ENCODE data around the gene OR52N4. TPM values are rescaled to one million over a fixed set of nuclear protein-coding genes. Genes with fewer than 3 reads are reported as not detected.
A peak's percentile ranks its signal among the peaks of the same experiment; 100 is the strongest.

The OR52N4 gene
- total and polyA plus RNA-seq, 2 of the 8 experiments (the other 6 are each of a cell fraction or from before 2014, with no cell fraction given), result 3.7 TPM; not detected in 1

GRCh38 chr11:5737670-5738392 lies 16.2 kb upstream of the OR52N4 start:
- H3K79me1 ChIP-seq (ENCODE audit: low read depth, low read length), result no peaks in the 10 kb centered on the region
- no peak overlapping the region for H2BK20ac ChIP-seq (ENCODE audit: low read length)
- CTCF ChIA-PET (ENCODE audit: partially characterized antibody), result interaction anchor here (0.6 to 1.0 kb wide), 2 partner anchors 52 to 68 kb away, joined by 3 read pairs; no protein-coding TSS in a partner anchor
- no peak for DNase-seq (ENCODE audit: low read depth in 1 of 2, low spot score in 2 of 2)
- no peak overlapping the region for H3K4me3 ChIP-seq (ENCODE audit: extremely low read depth in 1 of 4, insufficient read depth in 2 of 4, low read depth in 3 of 4, low read length in 4 of 4)
- no peak overlapping the region for H2AK5ac ChIP-seq (ENCODE audit: low read depth, low read length)
- no peaks in the 10 kb centered on the region for H4K20me1 ChIP-seq (replicated peaks in 1 of 2; ENCODE audit: control insufficient read depth in 1 of 2, insufficient read depth in 2 of 2, low read length in 2 of 2)
- no peaks in the 10 kb centered on the region for H3K23me2 ChIP-seq (ENCODE audit: low read depth, low read length)
- no peaks in the 10 kb centered on the region for H3K4me1 ChIP-seq (replicated peaks in 1 of 4; ENCODE audit: control insufficient read depth in 3 of 4, insufficient read depth in 4 of 4, low read length in 3 of 4)
- no peak overlapping the region for H3K4me2 ChIP-seq (ENCODE audit: insufficient read depth in 1 of 2, low read depth in 2 of 2, low read length in 2 of 2)
- FAIRE-seq, result no peak
- H4K91ac ChIP-seq (replicated peaks; ENCODE audit: insufficient read length, low read length), result no peak overlapping the region
- H2BK120ac ChIP-seq (replicated peaks; ENCODE audit: low read depth, low read length), result no peak overlapping the region
- H2BK5ac ChIP-seq (ENCODE audit: low read depth, low read length), result no peak overlapping the region
- no peak overlapping the region for H3K18ac ChIP-seq (ENCODE audit: extremely low read depth, low read length)
- POLR2A ChIA-PET (ENCODE audit: partially characterized antibody), result no interaction called here
- 0 out of 2 replicates have a peak overlapping the region, but pooled peaks have one; percentile 15 for H2AFZ ChIP-seq (ENCODE audit: low read length)
- no peak overlapping the region for H3K27ac ChIP-seq (ENCODE audit: low read depth, low read length)
- no peak overlapping the region for H2BK12ac ChIP-seq (ENCODE audit: low read depth, low read length)
- no peak overlapping the region for H3K23ac ChIP-seq (ENCODE audit: insufficient read length)
- H3K56ac ChIP-seq (replicated peaks; ENCODE audit: insufficient read length, low read depth, low read length), result no peak overlapping the region
- H3K4ac ChIP-seq (replicated peaks; ENCODE audit: insufficient read length, low read depth, low read length), result no peak overlapping the region
- H3K27me3 ChIP-seq (replicated peaks in 1 of 4; ENCODE audit: control insufficient read depth in 3 of 4, extremely low read depth in 1 of 4, insufficient read depth in 3 of 4, low read length in 3 of 4), result no peaks in the 10 kb centered on the region
- H3K36me3 ChIP-seq (ENCODE audit: control insufficient read depth in 2 of 4, insufficient read depth in 4 of 4, low read length in 3 of 4), result no peaks in the 10 kb centered on the region
- no peak overlapping the region for H2BK15ac ChIP-seq (ENCODE audit: low read length)
- H3K14ac ChIP-seq (ENCODE audit: insufficient read length), result no peak overlapping the region
- no peaks in the 10 kb centered on the region for H3K79me2 ChIP-seq (ENCODE audit: control insufficient read depth in 1 of 2, insufficient read depth in 2 of 2, low read length in 2 of 2)
- no peak overlapping the region for H3K9ac ChIP-seq (replicated peaks in 1 of 4; ENCODE audit: extremely low read depth in 1 of 4, low read depth in 3 of 4, low read length in 3 of 4)
- H4K8ac ChIP-seq (ENCODE audit: extremely low read depth, insufficient read depth, low read length), result no peak overlapping the region
- H4K5ac ChIP-seq (ENCODE audit: insufficient read length, low read depth, low read length), result no peak overlapping the region
- 89% methylated on average over 6 of the region's 6 CpGs; no CpG with 5 or more reads in 1 of the 2 experiments for WGBS, 2 experiments (ENCODE audit: extremely low coverage in 1 of 2, insufficient coverage in 1 of 2, insufficient read length in 1 of 2, insufficient replicate concordance in 2 of 2, low coverage in 1 of 2, low lambda C conversion rate in 2 of 2, missing lambda C conversion rate in 1 of 2)
- no peaks in the 10 kb centered on the region for H3K9me3 ChIP-seq (ENCODE audit: insufficient read depth in 2 of 2, low read depth in 1 of 2, low read length in 1 of 2)
- TF ChIP-seq MAX (IDR thresholded peaks at IDR 0.05), result no peak
- TF ChIP-seq HDAC2 (IDR thresholded peaks at IDR 0.05; ENCODE audit: borderline replicate concordance in 1 of 2, low read depth in 2 of 2, low read length in 2 of 2), result no peak
- TF ChIP-seq JUN (IDR thresholded peaks at IDR 0.05; ENCODE audit: low read depth, low read length), result no peak

Data from H1 (cell line).